ENCODE results near the gene USP21. TPM values are rescaled to one million over a fixed set of nuclear protein-coding genes. Genes with fewer than 3 reads are reported as not detected.

Gene USP21
- total and polyA plus RNA-seq, 8 donors = 7.9 to 25.3 (median 11.2) TPM

DNA sequence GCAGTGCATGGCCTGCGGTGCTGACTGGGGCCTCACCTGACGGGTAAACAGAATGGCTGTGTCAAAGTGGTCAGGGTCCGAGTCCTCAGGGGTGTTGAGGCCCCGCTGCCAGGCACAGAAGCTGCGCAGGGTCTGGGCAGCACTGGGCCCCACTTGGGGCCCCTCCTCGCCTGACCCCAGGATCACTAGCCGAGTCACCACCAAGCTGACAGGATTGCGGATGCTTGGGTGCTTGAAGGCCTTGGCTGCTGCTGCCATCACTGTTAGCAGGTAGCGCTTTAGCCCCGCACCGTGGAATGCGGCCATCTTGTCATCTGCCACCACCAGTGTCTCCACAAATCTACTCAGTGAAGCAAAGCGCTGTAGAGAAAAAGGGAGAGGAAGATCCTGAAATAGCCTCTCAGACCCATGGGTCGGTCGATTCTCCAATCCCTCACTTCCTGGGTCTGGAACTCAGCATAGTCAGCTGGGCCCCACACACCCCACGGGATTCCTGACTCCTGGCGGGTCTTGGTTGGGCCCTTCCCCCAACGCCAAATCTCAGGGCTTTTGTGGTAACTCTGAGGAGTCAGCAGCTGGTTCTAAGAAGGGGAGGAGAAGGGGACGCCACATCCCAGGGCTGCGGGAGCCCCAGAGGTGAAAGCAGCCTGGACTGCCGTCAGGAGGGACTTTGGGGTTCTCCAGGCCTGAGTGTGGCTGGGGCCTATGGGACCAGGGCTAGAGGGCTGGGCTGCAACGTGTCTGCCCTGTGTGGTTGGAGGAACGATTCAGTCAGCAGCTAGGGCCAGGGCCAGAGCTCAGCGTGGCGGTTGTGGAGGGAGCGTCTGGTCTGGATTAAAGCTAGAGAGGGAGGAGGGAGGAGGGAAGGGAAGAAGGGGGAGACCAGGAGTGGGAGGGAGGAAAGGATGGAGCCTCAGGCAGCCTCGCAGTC, 37.5 kb downstream of the USP21 start:
- intact Hi-C loops (cut with DNase I) = loop anchor here in 1 of 3 donors (10.0 kb wide), 1 partner anchor 178 kb away; no protein-coding TSS in a partner anchor
- Histone ChIP-seq H3K4me1 (peaks cover 0 to 4% (median 3%) of the 10 kb centered on the region in 3 donors), H3K36me3 (no peaks in the 10 kb centered on the region), H3K27me3 (no peaks in the 10 kb centered on the region), H3K4me3 (peak overlapping the region in 1 of 4 donors; percentile 32), H3K27ac (peak overlapping the region in 1 of 4 donors; percentile 11), H3K9me3 (no peaks in the 10 kb centered on the region)
- TF ChIP-seq, protein P1, sequence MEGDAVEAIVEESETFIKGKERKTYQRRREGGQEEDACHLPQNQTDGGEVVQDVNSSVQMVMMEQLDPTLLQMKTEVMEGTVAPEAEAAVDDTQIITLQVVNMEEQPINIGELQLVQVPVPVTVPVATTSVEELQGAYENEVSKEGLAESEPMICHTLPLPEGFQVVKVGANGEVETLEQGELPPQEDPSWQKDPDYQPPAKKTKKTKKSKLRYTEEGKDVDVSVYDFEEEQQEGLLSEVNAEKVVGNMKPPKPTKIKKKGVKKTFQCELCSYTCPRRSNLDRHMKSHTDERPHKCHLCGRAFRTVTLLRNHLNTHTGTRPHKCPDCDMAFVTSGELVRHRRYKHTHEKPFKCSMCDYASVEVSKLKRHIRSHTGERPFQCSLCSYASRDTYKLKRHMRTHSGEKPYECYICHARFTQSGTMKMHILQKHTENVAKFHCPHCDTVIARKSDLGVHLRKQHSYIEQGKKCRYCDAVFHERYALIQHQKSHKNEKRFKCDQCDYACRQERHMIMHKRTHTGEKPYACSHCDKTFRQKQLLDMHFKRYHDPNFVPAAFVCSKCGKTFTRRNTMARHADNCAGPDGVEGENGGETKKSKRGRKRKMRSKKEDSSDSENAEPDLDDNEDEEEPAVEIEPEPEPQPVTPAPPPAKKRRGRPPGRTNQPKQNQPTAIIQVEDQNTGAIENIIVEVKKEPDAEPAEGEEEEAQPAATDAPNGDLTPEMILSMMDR (IDR thresholded peaks at IDR 0.05) = no peak
- no peak for DNase-seq
- ATAC-seq = no peak
- no peak for FAIRE-seq
- 69 to 72% methylated on average over 27 of the region's 27 CpGs for WGBS, 2 donors

GRCh38 chr1:161197560-161198193, 38.4 kb downstream of the USP21 start:
- Histone ChIP-seq H3K4me3 (peak overlapping the region in 2 of 4 donors; percentile 9 to 32), H3K27me3 (no peaks in the 10 kb centered on the region), H3K27ac (peak overlapping the region in 1 of 4 donors; percentile 36), H3K36me3 (no peaks in the 10 kb centered on the region), H3K9me3 (no peaks in the 10 kb centered on the region), H3K4me1 (peaks cover 0 to 4% (median 3%) of the 10 kb centered on the region in 3 donors)
- no peak for FAIRE-seq
- intact Hi-C loops (cut with DNase I) = loop anchor here in 1 of 3 donors (10.0 kb wide), 1 partner anchor 177 kb away; no protein-coding TSS in a partner anchor
- no peak for ATAC-seq
- WGBS, 2 donors = 52 to 56% methylated on average over 11 of the region's 11 CpGs
- TF ChIP-seq, protein P1 (IDR thresholded peaks at IDR 0.05) = no peak
- no peak for DNase-seq

DNA sequence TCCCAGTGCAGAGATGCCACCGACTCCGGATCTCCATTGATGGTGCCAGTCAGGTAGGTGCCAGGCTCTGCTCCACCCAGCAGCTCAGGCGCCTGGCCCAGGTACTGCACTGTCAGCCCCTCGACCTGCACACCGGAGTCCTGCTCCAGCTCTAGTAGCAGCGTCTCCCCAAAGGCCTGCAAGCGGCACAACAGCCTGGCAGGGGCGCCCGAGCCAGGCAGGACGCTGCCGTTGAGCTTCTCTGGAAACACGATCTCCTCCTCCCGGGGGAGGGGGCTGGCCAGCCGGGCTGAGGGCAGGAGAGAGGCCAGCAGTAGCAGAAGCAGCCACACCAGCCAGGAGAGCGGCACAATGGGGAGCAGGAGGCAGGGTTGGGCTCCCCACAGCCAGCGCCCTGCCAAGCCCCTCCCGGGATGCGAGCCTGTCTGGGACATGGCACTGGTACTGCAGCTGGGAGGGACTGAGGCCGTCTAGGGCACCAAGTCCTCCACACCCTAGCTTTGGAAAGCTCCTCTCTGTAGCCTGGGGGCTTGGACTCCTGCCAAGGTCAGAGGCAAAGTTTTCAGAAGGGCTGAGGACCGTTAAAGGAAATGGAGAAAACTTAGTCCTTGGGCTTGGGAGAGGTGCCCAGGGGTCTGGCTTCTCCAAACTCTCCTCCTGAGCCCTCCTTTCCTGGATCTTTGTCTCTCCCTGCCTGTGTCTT, 39.0 kb downstream of the USP21 start:
- peak in 1 of 6 donors; percentile 65 for DNase-seq
- 28 to 29% methylated on average over 20 of the region's 20 CpGs for WGBS, 2 donors
- Histone ChIP-seq H3K36me3 (no peaks in the 10 kb centered on the region), H3K27me3 (no peaks in the 10 kb centered on the region), H3K4me1 (peaks cover 6 to 9% (median 8%) of the 10 kb centered on the region in 3 donors), H3K9me3 (no peaks in the 10 kb centered on the region), H3K4me3 (peak overlapping the region in 2 of 4 donors; percentile 9 to 32), H3K27ac (peak overlapping the region in 1 of 4 donors; percentile 36)
- intact Hi-C loops (cut with DNase I) = loop anchor here in 1 of 3 donors (10.0 kb wide), 1 partner anchor 176 kb away; no protein-coding TSS in a partner anchor
- TF ChIP-seq, protein P1 (IDR thresholded peaks at IDR 0.05) = no peak
- ATAC-seq = no peak
- no peak for FAIRE-seq

DNA sequence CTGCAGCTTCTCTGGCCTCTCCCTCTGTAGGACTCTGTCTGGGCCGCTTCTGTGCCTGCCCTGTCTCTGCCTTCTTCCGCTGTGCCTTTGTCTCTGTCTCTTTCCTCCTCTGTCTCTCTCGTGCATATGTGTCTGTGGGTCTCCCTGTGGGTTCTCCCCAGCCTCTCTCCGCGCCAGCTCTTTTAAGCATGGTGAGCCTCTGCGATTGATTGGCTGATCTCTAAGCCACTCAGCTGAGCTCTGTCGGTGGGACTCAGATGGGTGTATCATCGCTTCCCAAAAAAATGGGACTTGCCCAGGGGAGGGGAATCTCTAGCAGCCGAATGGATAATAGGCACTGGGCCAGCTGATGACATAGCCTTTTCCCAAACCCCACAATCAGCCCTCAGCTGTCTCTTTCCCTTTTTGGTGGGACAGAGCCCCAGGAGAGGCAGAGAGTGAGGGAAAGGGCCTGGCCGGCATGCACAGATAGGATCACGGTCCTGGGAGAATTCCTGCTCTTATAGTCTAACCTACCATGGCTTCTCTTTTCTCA, 39.7 kb downstream of the USP21 start, which contains the start of gene ADAMTS4:
TSS of gene ADAMTS4 (minus strand) at position 158 of the 535 bp plus-strand sequence. CDS start 427 bp downstream, outside the sequence.
- Histone ChIP-seq H3K27me3 (no peaks in the 10 kb centered on the region), H3K36me3 (no peaks in the 10 kb centered on the region), H3K4me1 (peaks cover 8 to 11% (median 9%) of the 10 kb centered on the region in 3 donors), H3K4me3 (peak within 1 kb of the TSS in 2 of 4 donors; percentile 9 to 32), H3K27ac (peak within 1 kb of the TSS in 2 of 4 donors; percentile 36 to 41), H3K9me3 (no peaks in the 10 kb centered on the region)
- TF ChIP-seq, protein P1 (IDR thresholded peaks at IDR 0.05) = no peak
- FAIRE-seq = no peak
- peak in 1 of 6 donors; percentile 32 for DNase-seq
- 73 to 76% methylated on average over 11 of the region's 11 CpGs for WGBS, 2 donors
- intact Hi-C loops (cut with DNase I) = loop anchor here in 1 of 3 donors (10.0 kb wide), 1 partner anchor 176 kb away; no protein-coding TSS in a partner anchor
- no peak for ATAC-seq
